ENCODE measurements around the gene BLMH. TPM values are rescaled to one million over a fixed set of nuclear protein-coding genes. Genes with fewer than 3 reads are reported as not detected.

Gene BLMH
- total RNA-seq, 4 donors from 2014 or later: 18.1 to 35.7 (median 28.1) TPM

DNA sequence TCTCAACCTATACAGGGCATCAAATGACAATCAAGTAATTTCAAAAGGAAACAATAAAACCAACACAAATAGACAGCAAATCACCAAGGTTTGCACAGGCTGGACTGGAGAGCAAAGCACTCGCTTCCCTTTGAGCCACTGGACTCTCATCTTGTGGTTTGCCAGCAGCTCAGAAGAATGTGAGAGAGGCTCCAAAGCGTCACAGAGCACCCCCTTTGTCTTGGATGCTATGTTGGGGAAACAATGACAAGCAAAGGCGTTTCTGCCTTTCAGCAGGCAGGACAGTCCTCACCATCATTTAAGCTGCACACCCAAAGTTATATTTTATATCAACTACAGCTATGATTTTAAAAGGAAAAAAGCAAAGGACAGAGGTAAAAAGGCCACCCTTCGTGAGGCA lies 69.5 kb downstream of the BLMH start:
- Histone ChIP-seq H3K4me1 (no peaks in the 10 kb centered on the region), H3K36me3 (no peaks in the 10 kb centered on the region), H3K27ac (peak overlapping the region in 1 of 4 donors; percentile 7), H3K4me3 (no peak overlapping the region), H3K9me3 (no peaks in the 10 kb centered on the region), H3K27me3 (no peaks in the 10 kb centered on the region)
- DNase-seq (ENCODE audit: low spot score in 2 of 2): no peak
- TF ChIP-seq, protein P1, sequence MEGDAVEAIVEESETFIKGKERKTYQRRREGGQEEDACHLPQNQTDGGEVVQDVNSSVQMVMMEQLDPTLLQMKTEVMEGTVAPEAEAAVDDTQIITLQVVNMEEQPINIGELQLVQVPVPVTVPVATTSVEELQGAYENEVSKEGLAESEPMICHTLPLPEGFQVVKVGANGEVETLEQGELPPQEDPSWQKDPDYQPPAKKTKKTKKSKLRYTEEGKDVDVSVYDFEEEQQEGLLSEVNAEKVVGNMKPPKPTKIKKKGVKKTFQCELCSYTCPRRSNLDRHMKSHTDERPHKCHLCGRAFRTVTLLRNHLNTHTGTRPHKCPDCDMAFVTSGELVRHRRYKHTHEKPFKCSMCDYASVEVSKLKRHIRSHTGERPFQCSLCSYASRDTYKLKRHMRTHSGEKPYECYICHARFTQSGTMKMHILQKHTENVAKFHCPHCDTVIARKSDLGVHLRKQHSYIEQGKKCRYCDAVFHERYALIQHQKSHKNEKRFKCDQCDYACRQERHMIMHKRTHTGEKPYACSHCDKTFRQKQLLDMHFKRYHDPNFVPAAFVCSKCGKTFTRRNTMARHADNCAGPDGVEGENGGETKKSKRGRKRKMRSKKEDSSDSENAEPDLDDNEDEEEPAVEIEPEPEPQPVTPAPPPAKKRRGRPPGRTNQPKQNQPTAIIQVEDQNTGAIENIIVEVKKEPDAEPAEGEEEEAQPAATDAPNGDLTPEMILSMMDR (IDR thresholded peaks at IDR 0.05): no peak
- TF ChIP-seq EP300 (IDR thresholded peaks at IDR 0.05): no peak
- no peak for TF ChIP-seq POLR2A (IDR thresholded peaks at IDR 0.05)
- 68 to 70% methylated on average over 4 of the region's 4 CpGs for WGBS, 2 donors

DNA sequence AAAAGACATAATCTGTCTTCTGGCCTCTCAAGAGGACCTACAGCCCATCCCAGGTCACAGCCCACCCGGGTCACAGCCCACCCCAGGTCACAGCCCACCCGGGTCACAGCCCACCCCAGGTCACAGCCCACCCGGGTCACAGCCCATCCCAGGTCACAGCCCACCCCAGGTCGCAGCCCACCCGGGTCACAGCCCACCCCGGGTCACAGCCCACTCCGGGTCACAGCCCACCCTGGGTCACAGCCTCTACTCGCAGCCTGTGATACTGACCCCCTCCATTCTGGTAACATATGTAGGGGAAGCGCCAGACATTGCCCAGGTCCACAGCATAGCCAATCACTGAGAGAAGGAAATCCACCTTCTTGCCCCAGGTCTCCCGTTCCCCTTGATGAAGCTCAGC lies 70.4 kb downstream of the BLMH start:
- no peaks in the 10 kb centered on the region for H3K4me1 ChIP-seq
- no peaks in the 10 kb centered on the region for H3K27me3 ChIP-seq
- H3K36me3 ChIP-seq: no peaks in the 10 kb centered on the region
- H3K4me3 ChIP-seq: no peak overlapping the region
- DNase-seq (ENCODE audit: low spot score in 2 of 2): no peak
- TF ChIP-seq EP300 (IDR thresholded peaks at IDR 0.05) (no peak), POLR2A (IDR thresholded peaks at IDR 0.05) (no peak)
- TF ChIP-seq, protein P1 (IDR thresholded peaks at IDR 0.05): no peak
- H3K27ac ChIP-seq: no peak overlapping the region
- no peaks in the 10 kb centered on the region for H3K9me3 ChIP-seq
- WGBS, 2 donors: 83 to 86% methylated on average over 7 to 10 of the region's 10 CpGs

DNA sequence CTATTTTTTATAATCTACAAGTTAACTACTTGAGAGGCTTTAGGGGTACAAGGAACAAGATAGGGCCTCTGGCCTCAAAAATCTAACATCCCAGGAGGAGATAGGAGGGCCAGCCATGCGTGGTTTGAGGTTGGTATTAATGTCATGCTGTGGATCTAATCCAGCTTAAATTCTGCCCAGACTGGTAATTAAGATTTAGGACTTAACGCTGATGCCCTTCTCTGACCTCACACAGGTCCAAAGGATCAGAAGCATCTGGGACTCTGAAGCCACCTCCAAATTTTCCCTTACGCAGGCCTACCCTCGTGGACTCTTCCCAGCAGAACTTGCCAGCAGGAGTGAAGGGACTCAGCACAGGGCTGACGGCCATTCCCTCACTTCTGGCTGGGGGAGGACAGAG lies 71.3 kb downstream of the BLMH start:
- 77 to 87% methylated on average over 5 of the region's 5 CpGs for WGBS, 2 donors
- no peak overlapping the region for H3K4me3 ChIP-seq
- no peak for DNase-seq (ENCODE audit: low spot score in 2 of 2)
- H3K36me3 ChIP-seq: no peaks in the 10 kb centered on the region
- TF ChIP-seq, protein P1 (IDR thresholded peaks at IDR 0.05): no peak
- no peak for TF ChIP-seq EP300 (IDR thresholded peaks at IDR 0.05)
- no peak for TF ChIP-seq POLR2A (IDR thresholded peaks at IDR 0.05)
- H3K9me3 ChIP-seq: no peaks in the 10 kb centered on the region
- no peaks in the 10 kb centered on the region for H3K27me3 ChIP-seq
- no peaks in the 10 kb centered on the region for H3K4me1 ChIP-seq
- H3K27ac ChIP-seq: no peak overlapping the region

DNA sequence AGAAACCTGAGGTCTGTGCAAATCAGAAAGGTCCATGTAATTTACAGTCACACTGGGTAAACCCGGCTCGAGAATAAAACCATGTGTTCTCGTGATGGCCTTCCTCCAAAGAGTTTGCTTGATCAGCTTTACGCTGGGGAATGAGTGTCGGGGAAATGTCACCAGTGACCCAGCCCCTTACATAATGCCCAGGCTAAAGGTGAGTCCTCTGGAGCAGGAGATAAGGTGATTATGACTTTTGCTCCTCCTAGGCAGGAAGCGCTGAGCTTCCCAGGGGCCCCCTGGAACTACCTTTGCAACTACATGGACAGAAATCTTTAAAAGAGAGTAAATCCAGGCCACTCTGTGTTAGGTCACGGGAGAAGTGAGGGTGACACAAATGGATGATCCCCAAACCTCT lies 71.9 kb downstream of the BLMH start:
- TF ChIP-seq EP300 (IDR thresholded peaks at IDR 0.05) (no peak), POLR2A (IDR thresholded peaks at IDR 0.05) (no peak)
- TF ChIP-seq, protein P1 (IDR thresholded peaks at IDR 0.05): no peak
- no peaks in the 10 kb centered on the region for H3K27me3 ChIP-seq

DNA sequence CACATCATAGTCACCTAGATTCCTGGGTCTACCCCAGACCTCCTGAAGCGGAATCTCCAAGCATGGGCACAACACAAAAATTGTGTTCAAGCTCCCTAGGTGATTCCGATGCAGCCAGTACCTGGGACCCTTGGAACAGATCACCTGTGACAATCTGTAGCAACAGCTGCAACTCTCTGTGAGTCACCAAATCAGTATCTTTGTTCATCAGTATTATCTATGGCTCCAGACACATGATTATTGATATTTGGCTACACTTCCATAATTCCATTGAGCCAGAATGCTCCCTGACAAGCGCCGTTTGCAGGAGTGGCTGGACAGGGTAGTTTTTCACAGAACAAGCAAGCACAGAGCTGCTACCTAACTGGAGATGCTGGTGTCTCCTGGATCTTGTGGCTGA lies 72.4 kb downstream of the BLMH start:
- H3K9me3 ChIP-seq: no peaks in the 10 kb centered on the region
- 84 to 89% methylated on average over 4 of the region's 4 CpGs for WGBS, 2 donors
- DNase-seq (ENCODE audit: low spot score in 2 of 2): no peak
- H3K27me3 ChIP-seq: no peaks in the 10 kb centered on the region
- H3K4me1 ChIP-seq: no peaks in the 10 kb centered on the region
- no peaks in the 10 kb centered on the region for H3K36me3 ChIP-seq
- H3K27ac ChIP-seq: no peak overlapping the region
- TF ChIP-seq EP300 (IDR thresholded peaks at IDR 0.05) (no peak), POLR2A (IDR thresholded peaks at IDR 0.05) (no peak)
- TF ChIP-seq, protein P1 (IDR thresholded peaks at IDR 0.05): no peak
- H3K4me3 ChIP-seq: no peak overlapping the region

More for the DNA sequence above, 71.9 kb downstream of the BLMH start:
- WGBS, 2 donors: 72 to 74% methylated on average over 7 of the region's 7 CpGs
- Histone ChIP-seq H3K36me3 (no peaks in the 10 kb centered on the region), H3K27ac (no peak overlapping the region), H3K4me3 (no peak overlapping the region), H3K4me1 (no peaks in the 10 kb centered on the region), H3K9me3 (no peaks in the 10 kb centered on the region)
- DNase-seq (ENCODE audit: low spot score in 2 of 2): no peak
